Duodenal mucosa (tissue), 2 donors: ENCODE results near the gene TDRD1.

Experiments
- H3K27ac ChIP-seq: one replicate; pipeline ENCODE4 v1.7.0; 2013; ENCODE audit warnings: low read depth, low read length
- H3K27me3 ChIP-seq, 2 donors: one replicate each; pipeline ENCODE4 v1.7.0; 2013; ENCODE audit warnings: low read length in 2 of 2, control low read depth in 1 of 2; ENCODE audit not compliant: insufficient read depth in 2 of 2, control insufficient read depth in 1 of 2
- H3K36me3 ChIP-seq, 2 donors: one replicate each; pipeline ENCODE4 v1.7.0; 2013; ENCODE audit warnings: low read length in 2 of 2, control low read depth in 1 of 2; ENCODE audit not compliant: insufficient read depth in 2 of 2, control insufficient read depth in 1 of 2
- H3K4me1 ChIP-seq, 2 donors: one replicate each; pipeline ENCODE4 v1.7.0; 2013; ENCODE audit warnings: low read length in 2 of 2, control low read depth in 1 of 2; ENCODE audit not compliant: insufficient read depth in 2 of 2, control insufficient read depth in 1 of 2
- H3K4me3 ChIP-seq, 2 donors: one replicate each; pipeline ENCODE4 v1.7.0; 2013; ENCODE audit warnings: low read length in 2 of 2, low read depth in 1 of 2
- H3K9ac ChIP-seq, 2 donors: one replicate each; pipeline ENCODE4 v1.7.0; 2013; ENCODE audit warnings: low read length in 2 of 2, low read depth in 1 of 2
- H3K9me3 ChIP-seq, 2 donors: one replicate each; pipeline ENCODE4 v1.7.0; 2013; ENCODE audit warnings: low read length in 2 of 2, control low read depth in 1 of 2; ENCODE audit not compliant: control insufficient read depth in 1 of 2

The TDRD1 gene

GRCh38 chr10:114281006-114281405 lies 101.9 kb downstream of the TDRD1 start:
- Histone ChIP-seq H3K4me1 (no peaks in the 10 kb centered on the region), H3K4me3 (no peak overlapping the region), H3K36me3 (no peaks in the 10 kb centered on the region), H3K9me3 (no peaks in the 10 kb centered on the region), H3K27me3 (no peaks in the 10 kb centered on the region), H3K27ac (no peak overlapping the region), H3K9ac (no peak overlapping the region)

GRCh38 chr10:114281461-114281860 lies 102.3 kb downstream of the TDRD1 start:
- Histone ChIP-seq H3K9me3 (no peaks in the 10 kb centered on the region), H3K4me3 (no peak overlapping the region), H3K36me3 (no peaks in the 10 kb centered on the region), H3K27ac (no peak overlapping the region), H3K9ac (no peak overlapping the region), H3K27me3 (no peaks in the 10 kb centered on the region), H3K4me1 (no peaks in the 10 kb centered on the region)
